Measurements from ENCODE around the gene SAMM50. TPM values are rescaled to one million over a fixed set of nuclear protein-coding genes. Genes with fewer than 3 reads are reported as not detected.

SAMM50 gene
- total RNA-seq (2022; extraction: Qiagen RNA extraction; ENCODE audit: low read depth), result 44.7 to 48.7 TPM (median 46.8 TPM) in 5 replicates

DNA sequence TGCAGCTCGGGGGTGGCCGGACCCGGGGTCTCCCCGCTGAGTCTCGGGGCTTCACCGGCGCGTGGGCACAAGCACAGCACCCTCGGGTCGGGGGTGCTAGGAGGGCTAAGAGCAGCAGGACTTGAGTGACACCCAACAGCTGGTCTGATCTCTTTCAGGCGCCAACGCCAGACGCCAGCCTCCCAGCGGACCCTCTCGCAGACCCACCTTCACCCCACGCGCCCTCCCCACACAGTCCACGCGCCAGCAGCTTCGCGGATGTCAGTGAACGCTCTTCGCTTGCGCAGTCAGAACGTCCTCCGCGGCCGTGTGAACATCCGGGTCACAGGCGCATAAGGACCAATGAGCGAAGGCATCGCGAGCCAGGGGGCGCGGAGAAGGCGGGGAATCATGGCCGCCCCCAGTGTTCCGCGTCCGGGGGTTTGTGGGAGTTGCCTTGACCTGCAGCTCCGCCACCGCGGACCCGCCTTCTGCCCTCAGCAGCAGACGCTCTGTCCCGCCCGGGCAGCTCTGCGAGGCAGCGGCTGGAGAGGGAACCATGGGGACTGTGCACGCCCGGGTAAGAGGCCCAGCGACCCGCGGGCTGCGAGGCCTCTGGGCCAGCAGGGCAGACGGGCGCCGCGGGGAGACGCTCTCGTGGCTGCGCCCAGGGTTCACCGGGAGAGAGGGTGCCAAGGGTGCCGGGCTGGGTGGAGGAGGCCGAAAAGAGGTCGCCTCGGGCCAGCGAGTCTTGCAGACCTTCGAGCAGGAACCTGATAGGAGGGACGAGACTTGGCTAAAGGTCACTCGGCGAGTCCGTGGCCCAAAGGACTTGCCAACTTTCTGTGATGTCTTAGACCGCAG is at the start of gene SAMM50:
SAMM50 (plus strand) TSS at position 403 of the 843 bp plus-strand sequence; CDS start at position 539, 136 bp downstream.

DNA sequence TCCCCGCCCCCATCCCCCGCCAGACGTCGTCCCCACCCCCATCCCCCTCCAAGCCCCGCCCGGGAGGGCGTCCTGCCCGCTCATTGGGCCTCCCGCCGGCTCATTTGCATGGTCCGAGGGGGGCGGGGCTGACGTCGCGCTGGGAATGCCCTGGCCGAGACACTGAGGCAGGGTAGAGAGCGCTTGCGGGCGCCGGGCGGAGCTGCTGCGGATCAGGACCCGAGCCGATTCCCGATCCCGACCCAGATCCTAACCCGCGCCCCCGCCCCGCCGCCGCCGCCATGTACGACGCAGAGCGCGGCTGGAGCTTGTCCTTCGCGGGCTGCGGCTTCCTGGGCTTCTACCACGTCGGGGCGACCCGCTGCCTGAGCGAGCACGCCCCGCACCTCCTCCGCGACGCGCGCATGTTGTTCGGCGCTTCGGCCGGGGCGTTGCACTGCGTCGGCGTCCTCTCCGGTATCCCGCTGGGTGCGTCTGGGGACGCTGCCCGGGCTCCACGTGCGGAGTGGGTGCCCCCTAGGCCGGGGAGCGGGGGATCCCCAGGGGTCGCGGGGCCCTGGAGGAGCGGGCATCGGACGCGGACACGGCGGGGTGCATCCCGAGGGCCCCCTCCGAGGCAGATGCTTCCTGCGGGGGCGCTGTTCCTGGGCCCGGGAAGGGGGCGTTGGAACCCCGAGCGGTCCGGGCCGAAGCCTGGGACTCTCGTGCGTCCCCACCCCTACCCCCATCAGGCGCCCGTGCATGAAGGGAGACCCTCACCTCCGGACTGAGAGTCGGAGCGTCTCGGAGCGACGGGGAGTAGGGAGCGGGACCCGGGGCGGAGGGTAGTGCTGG is 31.4 kb upstream of the SAMM50 start, which contains the start of gene PNPLA3:
PNPLA3 (plus strand) TSS at position 175 of the 834 bp plus-strand sequence; CDS start at position 282, 107 bp downstream.

DNA sequence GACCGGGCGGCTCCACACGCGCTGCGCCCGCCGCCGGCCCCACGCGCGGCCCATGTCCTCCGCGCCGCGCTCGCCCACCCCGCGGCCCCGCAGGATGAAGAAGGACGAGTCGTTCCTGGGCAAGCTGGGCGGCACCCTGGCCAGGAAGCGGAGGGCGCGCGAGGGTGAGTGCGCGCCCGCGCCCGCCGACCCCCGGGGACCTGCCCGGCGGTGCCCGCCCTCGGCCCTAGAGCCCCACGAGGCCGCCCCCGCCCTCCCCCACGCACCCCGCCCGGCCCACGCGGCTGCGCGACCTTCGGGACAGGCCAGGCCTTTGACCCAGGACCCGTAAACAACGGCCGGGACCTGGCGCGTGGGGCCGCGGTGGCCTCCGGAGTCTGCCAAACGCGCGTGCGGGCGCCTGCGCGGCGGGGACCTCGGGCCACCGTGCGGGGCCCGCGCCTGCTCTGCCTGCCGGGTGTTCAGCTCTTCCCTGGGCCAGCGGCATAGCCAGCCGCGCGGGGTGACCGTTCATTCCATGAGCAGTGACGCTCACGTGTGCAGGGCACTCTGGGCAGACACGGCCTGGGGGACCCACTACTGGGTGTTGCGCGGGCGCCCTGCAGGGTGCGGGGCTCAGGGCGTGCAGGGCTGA is 69.2 kb downstream of the SAMM50 start, which contains the start of gene PARVB:
PARVB (plus strand) TSS at position 15 of the 634 bp plus-strand sequence; CDS start at position 53, 38 bp downstream.

Other genes with a start within 250 kb of the SAMM50 start
- gene EFCAB6, start 143.1 kb upstream of the SAMM50 start, total RNA-seq (2022; extraction: Qiagen RNA extraction; ENCODE audit: low read depth), result 0.34 to 0.97 TPM (median 0.41 TPM) in 5 replicates
- gene SULT4A1, start 92.9 kb upstream of the SAMM50 start, total RNA-seq (2022; extraction: Qiagen RNA extraction; ENCODE audit: low read depth), result not detected in 5 replicates
- gene PNPLA5, start 63.4 kb upstream of the SAMM50 start, total RNA-seq (2022; extraction: Qiagen RNA extraction; ENCODE audit: low read depth), result 0.06 TPM in 1 of 5 replicates, not detected in the others
- gene PNPLA3, start 31.6 kb upstream of the SAMM50 start, total RNA-seq (2022; extraction: Qiagen RNA extraction; ENCODE audit: low read depth), result 0.69 to 1.2 TPM (median 1.0 TPM) in 5 replicates
- gene PARVB, start 68.9 kb downstream of the SAMM50 start, total RNA-seq (2022; extraction: Qiagen RNA extraction; ENCODE audit: low read depth), result 35.1 to 41.8 TPM (median 39.3 TPM) in 5 replicates
- gene PARVG, start 225.5 kb downstream of the SAMM50 start, total RNA-seq (2022; extraction: Qiagen RNA extraction; ENCODE audit: low read depth), result not detected in 5 replicates